IgD-negative memory B cell (primary cell): ENCODE results near the gene FUT8. TPM values are rescaled to one million over a fixed set of nuclear protein-coding genes. Genes with fewer than 3 reads are reported as not detected.
A peak's percentile ranks its signal among the peaks of the same experiment; 100 is the strongest.
"Not testable (repeated sequence)": the region's sequence is repeated elsewhere in the genome, so short reads cannot be mapped to it uniquely, and the experiment has no call there.

Experiments used
- H3K27ac Mint-ChIP-seq, 3 donors: one replicate each; pipeline ENCODE4 v1.8.0; 2020 to 2022; ENCODE audit warnings: mild to moderate bottlenecking in 3 of 3, mixed read lengths in 3 of 3, moderate library complexity in 1 of 3
- H3K27me3 Mint-ChIP-seq: one replicate; pipeline ENCODE4 v1.8.0; 2021; ENCODE audit warnings: mixed read lengths
- H3K36me3 Mint-ChIP-seq: one replicate; pipeline ENCODE4 v1.8.0; 2020; ENCODE audit warnings: mild to moderate bottlenecking, mixed read lengths
- H3K4me1 Mint-ChIP-seq, 3 donors: one replicate each; pipeline ENCODE4 v1.8.0; 2020 to 2022; ENCODE audit warnings: mixed read lengths in 3 of 3, mild to moderate bottlenecking in 1 of 3
- H3K4me3 Mint-ChIP-seq, 4 donors: one replicate each; pipeline ENCODE4 v1.8.0; 2020 to 2022; ENCODE audit warnings: mild to moderate bottlenecking in 4 of 4, mixed read lengths in 4 of 4, moderate library complexity in 3 of 4
- H3K9me3 Mint-ChIP-seq, 3 donors: one replicate each; pipeline ENCODE4 v1.8.0; 2020 to 2021; ENCODE audit warnings: mixed read lengths in 3 of 3, mild to moderate bottlenecking in 1 of 3
- polyA plus RNA-seq: library from polyadenylated mRNA; unstranded; fragments of 300-500 nt; fragmentation: Illumina TruSeq; gene quantifications from one replicate; pipeline ENCODE4 v1.2.3, GENCODE V29; 2021

The FUT8 gene
- polyA plus RNA-seq, 1 donor from 2014 or later = 14.0 TPM

DNA sequence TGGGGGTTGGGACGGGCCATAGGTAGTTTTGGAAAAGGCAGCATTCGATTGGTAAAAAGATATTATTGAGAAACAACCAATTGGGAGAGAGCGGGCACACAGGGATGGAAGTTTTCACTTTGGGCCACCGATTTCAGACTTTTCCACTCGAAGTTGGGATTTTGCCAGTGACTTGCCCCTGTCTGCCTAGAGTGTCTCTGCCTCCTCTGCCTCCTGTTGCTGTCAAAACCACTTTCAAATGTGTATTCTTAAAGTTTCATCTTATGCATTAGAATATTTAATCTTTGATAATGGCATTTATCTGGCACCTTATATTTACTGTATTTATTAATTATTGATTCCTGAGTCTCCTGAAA lies 182.3 kb downstream of the FUT8 start:
- Mint-ChIP-seq H3K4me1 (peaks cover under 1 to 5% (median 4%) of the 10 kb centered on the region in 3 donors), H3K36me3 (peaks cover 9% of the 10 kb centered on the region), H3K4me3 (no peak overlapping the region), H3K9me3 (no peaks in the 10 kb centered on the region), H3K27ac (peak overlapping the region in 1 of 3 donors; percentile 35), H3K27me3 (no peaks in the 10 kb centered on the region)

DNA sequence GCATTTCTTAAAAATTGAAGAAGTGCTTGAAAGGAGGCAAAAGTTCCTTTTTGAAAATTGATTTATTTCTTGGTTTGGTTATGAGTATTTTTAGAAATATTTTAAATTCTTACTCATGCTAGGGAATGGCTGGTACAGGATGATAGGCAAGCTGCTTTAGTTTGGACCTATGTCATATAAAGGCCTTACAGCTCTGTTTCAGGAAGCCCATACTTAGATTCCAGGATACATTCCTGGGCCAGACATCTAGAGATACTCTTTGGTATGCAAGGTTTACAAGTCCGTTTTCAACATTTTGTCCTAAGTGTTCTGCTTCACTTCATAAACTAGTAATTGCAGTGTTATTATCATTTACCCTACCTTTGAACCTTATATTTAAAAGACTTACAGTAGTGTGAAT lies 186.8 kb downstream of the FUT8 start:
- Mint-ChIP-seq H3K27ac (no peak overlapping the region), H3K9me3 (no peaks in the 10 kb centered on the region), H3K4me3 (no peak overlapping the region), H3K36me3 (no peaks in the 10 kb centered on the region), H3K4me1 (peaks cover 0 to 9% (median 4%) of the 10 kb centered on the region in 3 donors), H3K27me3 (no peaks in the 10 kb centered on the region)

DNA sequence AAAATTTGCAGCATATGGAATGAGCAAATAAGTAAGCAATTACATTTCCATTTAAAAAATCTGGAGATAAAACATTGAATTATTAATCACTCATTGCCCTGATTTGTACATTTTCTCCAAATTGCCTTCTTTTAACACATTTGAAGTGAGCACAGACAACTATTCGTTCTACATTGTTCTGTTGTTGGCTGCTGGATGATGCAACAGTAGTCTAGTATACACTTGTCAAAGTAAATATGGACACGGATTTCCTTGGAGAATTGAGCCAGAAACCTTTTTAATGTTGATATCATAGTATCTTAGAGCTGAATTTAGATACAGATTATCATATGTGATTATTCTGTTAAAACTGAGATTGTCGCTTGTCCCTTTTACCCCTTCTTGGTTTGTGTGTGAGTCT lies 188.2 kb downstream of the FUT8 start:
- H3K4me1 Mint-ChIP-seq = peaks cover 0 to 9% (median 4%) of the 10 kb centered on the region in 3 donors
- H3K27me3 Mint-ChIP-seq = no peaks in the 10 kb centered on the region
- H3K4me3 Mint-ChIP-seq = no peak overlapping the region
- no peaks in the 10 kb centered on the region for H3K9me3 Mint-ChIP-seq
- no peaks in the 10 kb centered on the region for H3K36me3 Mint-ChIP-seq
- H3K27ac Mint-ChIP-seq = peak overlapping the region in 1 of 3 donors; percentile 61

DNA sequence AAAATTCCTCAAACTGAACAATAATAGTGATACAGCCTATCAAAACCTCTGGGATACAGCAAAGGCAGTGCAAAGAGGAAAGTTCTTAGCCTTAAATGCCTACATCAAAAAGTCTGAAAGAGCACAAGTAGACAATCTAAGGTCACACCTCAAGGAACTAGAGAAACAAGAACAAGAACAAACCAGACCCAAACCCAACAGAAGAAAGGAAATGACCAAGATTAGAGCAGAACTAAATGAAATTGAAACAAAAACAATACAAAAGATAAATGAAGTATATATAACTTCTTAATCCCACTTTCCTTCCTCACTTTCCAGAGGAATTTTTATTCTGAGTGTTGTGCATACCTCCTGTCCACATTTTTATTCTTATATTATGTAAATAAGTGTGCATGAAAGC lies 192.0 kb downstream of the FUT8 start:
- Mint-ChIP-seq H3K27ac (no peak overlapping the region), H3K27me3 (no peaks in the 10 kb centered on the region), H3K4me3 (no peak overlapping the region), H3K4me1 (peaks cover 2 to 9% (median 5%) of the 10 kb centered on the region in 3 donors), H3K9me3 (no peaks in the 10 kb centered on the region), H3K36me3 (no peaks in the 10 kb centered on the region)

DNA sequence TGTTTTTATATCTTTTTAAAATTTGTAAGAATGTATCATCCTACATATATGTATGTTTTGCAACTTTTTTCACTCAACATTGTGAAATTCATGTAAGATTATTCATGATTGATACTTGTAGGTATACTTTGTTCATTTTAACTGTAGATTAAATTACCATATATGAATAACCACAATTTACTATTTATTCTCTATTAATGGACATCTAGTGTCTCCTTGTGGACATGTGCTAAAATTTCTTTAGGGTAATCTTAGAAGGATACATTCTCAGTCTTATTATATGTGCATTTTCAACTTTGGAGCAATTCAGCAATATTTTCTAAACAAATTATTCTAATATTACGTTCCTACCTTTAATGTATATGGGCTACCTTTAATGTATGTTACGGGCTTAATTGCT lies 192.4 kb downstream of the FUT8 start:
- Mint-ChIP-seq H3K27me3 (no peaks in the 10 kb centered on the region), H3K4me3 (peak overlapping the region in 1 of 4 donors; percentile 72), H3K36me3 (no peaks in the 10 kb centered on the region), H3K4me1 (peaks cover 2 to 6% (median 5%) of the 10 kb centered on the region in 3 donors), H3K9me3 (no peaks in the 10 kb centered on the region), H3K27ac (peak overlapping the region in 1 of 3 donors; percentile 35)

DNA sequence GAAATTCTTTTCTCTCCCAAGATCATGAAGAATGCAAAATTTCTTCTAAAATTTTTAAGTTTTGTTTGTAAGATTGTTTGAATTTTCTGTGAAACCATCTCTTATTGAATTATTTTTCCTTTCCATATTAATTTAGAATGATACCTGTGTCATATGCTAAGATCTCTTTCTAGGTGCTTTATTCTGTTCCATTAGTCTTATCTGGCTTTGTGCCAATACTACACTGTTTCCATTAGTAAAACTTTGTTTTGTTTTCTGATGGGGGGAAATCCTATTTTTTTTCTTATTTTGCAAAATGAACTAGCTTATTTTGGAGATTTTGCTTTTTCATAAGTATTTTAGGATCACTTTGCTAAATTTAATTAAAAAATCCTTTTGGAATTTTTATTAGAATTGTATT lies 193.9 kb downstream of the FUT8 start:
- peaks cover 0 to 5% (median 5%) of the 10 kb centered on the region in 3 donors for H3K4me1 Mint-ChIP-seq
- no peaks in the 10 kb centered on the region for H3K36me3 Mint-ChIP-seq
- H3K9me3 Mint-ChIP-seq = no peaks in the 10 kb centered on the region
- H3K4me3 Mint-ChIP-seq = no peak overlapping the region
- H3K27me3 Mint-ChIP-seq = no peaks in the 10 kb centered on the region
- H3K27ac Mint-ChIP-seq = no peak overlapping the region

DNA sequence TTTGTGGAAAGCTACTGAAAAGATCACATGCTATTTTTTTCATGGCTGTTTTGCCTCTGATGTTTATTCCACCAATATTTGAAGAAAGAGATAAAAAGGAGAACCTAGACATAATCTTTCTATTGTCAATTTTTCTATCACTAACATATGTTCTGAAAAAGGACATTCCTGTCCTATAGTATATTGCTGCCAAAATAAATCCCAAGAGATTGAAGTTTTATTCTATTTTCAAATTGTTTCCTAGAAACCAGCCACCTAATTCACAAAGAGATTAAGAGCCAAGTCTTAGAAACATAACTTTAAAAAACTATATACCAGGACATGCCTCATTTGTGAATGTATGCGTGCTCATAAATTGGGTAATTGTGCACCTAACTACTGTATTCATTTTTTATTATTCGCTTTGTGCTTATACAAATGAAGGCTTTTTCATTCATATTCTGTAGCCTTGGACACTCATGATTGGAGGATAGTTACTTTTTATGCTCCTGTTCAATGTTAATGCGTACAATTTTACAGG lies 200.7 kb downstream of the FUT8 start:
- Mint-ChIP-seq H3K4me1 (peaks cover 5 to 17% (median 7%) of the 10 kb centered on the region in 3 donors), H3K9me3 (no peaks in the 10 kb centered on the region), H3K36me3 (peaks cover 6% of the 10 kb centered on the region), H3K4me3 (no peak overlapping the region), H3K27ac (no peak overlapping the region), H3K27me3 (no peaks in the 10 kb centered on the region)

DNA sequence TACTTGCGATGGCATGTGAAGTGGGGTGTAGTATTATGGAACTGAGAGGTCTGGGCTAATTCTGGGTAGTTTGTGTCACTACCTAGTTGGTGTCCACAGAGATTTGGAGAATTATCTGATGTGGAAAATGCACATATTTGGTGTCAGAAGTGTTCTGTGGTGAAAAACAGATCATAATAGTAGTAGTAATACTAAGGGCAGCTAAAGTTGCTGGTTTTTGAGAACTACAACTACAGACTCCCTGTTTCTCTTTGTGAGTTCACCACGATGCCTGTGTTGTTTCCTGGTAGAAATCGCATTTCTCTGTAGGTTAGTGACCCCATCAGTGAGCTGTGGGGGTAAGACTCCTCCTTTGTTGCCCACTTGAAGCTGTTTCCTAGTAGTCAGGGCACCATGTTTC lies 206.5 kb downstream of the FUT8 start:
- H3K27ac Mint-ChIP-seq = no peak overlapping the region
- peaks cover 2% of the 10 kb centered on the region for H3K36me3 Mint-ChIP-seq
- no peaks in the 10 kb centered on the region for H3K9me3 Mint-ChIP-seq
- H3K4me1 Mint-ChIP-seq = peaks cover 3 to 8% (median 5%) of the 10 kb centered on the region in 3 donors
- H3K4me3 Mint-ChIP-seq = no peak overlapping the region
- H3K27me3 Mint-ChIP-seq = no peaks in the 10 kb centered on the region

DNA sequence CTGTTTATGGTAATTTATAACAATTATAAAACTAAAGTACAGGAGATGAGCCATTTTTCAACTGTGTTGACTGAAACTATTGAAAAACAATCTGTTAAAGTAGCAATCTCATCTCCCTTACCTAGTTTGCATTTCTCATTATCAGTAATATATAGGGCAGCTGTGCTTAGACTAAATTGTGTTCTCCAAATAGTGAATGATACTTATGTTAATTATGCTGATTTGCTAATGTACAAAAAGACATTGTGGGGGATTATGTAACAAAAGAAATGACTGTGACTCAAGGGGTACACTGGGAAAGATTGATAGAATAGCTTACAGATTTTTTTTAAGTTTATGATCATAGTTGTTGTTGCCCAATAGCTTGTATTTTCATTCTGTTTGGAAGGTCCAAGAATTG lies 207.7 kb downstream of the FUT8 start:
- H3K36me3 Mint-ChIP-seq = peaks cover 2% of the 10 kb centered on the region

DNA sequence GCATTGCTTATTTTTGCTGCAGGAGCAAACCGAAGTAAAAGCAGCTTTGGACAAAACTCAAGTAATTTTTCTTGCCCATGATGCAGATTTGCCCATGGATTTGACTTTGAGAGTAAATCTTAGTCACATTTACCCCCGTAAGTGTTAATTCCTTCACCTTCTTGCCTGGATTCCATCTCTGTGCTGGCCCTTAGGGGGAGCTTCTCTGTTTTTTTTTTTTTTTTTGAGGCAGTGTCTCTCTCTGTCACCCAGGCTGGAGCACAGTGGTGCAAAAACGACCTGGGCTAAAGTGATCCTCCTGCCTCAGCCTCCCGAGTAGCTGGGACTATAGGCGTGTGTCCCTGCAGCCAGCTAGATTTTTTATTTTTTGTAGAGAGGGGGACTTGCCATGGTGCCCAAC lies 210.2 kb downstream of the FUT8 start:
- Mint-ChIP-seq H3K36me3 (peaks cover 3% of the 10 kb centered on the region), H3K4me3 (no peak overlapping the region), H3K4me1 (peaks cover 5 to 9% (median 8%) of the 10 kb centered on the region in 3 donors), H3K27me3 (no peaks in the 10 kb centered on the region), H3K27ac (no peak overlapping the region), H3K9me3 (no peaks in the 10 kb centered on the region)

More for the DNA sequence above, 207.7 kb downstream of the FUT8 start:
- Mint-ChIP-seq H3K27ac (no peak overlapping the region), H3K27me3 (no peaks in the 10 kb centered on the region), H3K9me3 (no peaks in the 10 kb centered on the region), H3K4me3 (no peak overlapping the region), H3K4me1 (peaks cover 0 to 5% (median 4%) of the 10 kb centered on the region in 3 donors)

DNA sequence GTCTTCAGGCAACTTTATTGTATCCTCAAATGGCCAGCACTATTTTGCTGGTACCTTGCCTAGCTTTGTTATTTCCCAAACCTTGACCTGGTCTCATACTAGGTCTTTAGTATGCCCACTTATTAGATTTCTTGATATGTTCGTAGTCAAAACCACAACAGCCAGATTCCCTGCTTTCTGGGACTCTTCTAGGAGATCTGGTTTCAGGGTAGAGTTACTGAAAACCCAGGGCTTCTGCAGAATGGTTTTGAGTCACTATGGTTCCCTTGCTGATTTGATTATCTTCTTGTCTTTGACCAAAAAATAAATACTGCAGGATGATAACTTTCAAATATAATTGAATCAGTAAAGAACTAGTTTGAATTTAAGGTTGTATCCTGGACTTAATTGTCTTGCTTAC lies 211.2 kb downstream of the FUT8 start:
- H3K4me1 Mint-ChIP-seq = peaks cover 5 to 9% (median 8%) of the 10 kb centered on the region in 3 donors
- H3K27ac Mint-ChIP-seq = peak overlapping the region in 1 of 3 donors; percentile 31
- no peak overlapping the region for H3K4me3 Mint-ChIP-seq
- no peaks in the 10 kb centered on the region for H3K9me3 Mint-ChIP-seq
- H3K36me3 Mint-ChIP-seq = peaks cover 3% of the 10 kb centered on the region
- H3K27me3 Mint-ChIP-seq = no peaks in the 10 kb centered on the region

DNA sequence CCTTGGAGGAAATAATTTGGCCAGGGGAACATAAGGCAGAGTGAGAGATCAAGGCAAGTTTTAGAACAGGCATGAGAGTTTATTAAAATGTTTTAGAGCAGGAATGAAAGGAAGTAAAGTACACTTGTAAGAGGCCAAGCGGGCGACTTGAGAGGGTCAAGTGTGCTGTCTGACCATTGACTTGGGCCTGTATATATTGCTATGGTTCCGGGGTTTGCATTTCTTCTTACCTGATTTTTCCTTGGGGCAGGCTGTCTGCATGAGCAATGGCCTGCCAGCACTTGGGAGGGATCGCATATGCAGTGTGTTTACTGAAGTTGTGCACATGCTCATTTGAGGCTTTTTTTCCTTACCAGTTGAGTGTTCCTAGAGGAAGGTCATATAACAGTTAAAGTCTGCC lies 214.8 kb downstream of the FUT8 start:
- Mint-ChIP-seq H3K4me3 (no peak overlapping the region), H3K27ac (no peak overlapping the region), H3K9me3 (no peaks in the 10 kb centered on the region), H3K36me3 (peaks cover 2% of the 10 kb centered on the region), H3K27me3 (no peaks in the 10 kb centered on the region), H3K4me1 (peaks cover 4 to 14% (median 9%) of the 10 kb centered on the region in 3 donors)

DNA sequence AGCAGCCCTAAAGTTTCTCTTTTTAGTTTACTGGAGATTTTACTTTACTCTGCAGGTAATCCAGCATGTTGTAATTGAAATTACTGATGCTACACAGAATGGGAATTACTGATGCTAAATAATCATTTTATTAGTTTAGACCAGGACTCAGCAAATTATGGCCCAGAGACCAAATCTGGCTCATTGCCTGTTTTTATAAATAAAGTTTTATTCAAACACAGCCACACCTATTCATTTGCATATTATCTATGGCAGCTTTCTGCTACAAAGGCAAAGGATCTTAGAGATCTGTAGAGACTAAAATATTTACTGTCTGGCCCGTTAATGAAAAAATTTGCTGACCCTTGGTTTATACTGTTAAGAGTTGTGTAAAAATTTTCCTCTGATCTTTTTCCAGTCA lies 216.1 kb downstream of the FUT8 start:
- no peak overlapping the region for H3K4me3 Mint-ChIP-seq
- peaks cover 3% of the 10 kb centered on the region for H3K36me3 Mint-ChIP-seq
- H3K4me1 Mint-ChIP-seq = peaks cover 4 to 17% (median 10%) of the 10 kb centered on the region in 3 donors
- no peaks in the 10 kb centered on the region for H3K9me3 Mint-ChIP-seq
- no peaks in the 10 kb centered on the region for H3K27me3 Mint-ChIP-seq
- no peak overlapping the region for H3K27ac Mint-ChIP-seq

DNA sequence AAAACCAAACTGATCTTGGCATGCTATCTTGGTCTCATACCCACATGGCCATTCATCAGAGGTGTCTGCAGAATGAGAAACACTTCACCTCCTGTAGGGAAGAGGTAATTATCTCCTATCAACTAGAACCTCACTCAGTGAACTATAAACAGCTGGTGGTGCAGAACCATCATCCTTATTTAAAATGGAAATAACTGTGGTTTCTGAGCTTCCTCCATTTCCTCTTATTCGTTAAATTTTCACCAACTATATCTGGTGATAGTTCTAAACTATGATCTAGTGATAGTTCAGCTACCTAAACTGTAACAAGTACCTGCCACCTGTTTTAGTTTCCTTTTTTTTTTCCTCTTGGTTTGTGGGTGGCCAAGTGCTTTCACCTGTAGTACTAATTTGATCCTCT lies 218.5 kb downstream of the FUT8 start:
- H3K4me3 Mint-ChIP-seq = no peak overlapping the region
- H3K27ac Mint-ChIP-seq = no peak overlapping the region
- peaks cover 14 to 23% (median 18%) of the 10 kb centered on the region in 3 donors for H3K4me1 Mint-ChIP-seq
- peaks cover 9% of the 10 kb centered on the region for H3K36me3 Mint-ChIP-seq
- no peaks in the 10 kb centered on the region for H3K9me3 Mint-ChIP-seq
- no peaks in the 10 kb centered on the region for H3K27me3 Mint-ChIP-seq

DNA sequence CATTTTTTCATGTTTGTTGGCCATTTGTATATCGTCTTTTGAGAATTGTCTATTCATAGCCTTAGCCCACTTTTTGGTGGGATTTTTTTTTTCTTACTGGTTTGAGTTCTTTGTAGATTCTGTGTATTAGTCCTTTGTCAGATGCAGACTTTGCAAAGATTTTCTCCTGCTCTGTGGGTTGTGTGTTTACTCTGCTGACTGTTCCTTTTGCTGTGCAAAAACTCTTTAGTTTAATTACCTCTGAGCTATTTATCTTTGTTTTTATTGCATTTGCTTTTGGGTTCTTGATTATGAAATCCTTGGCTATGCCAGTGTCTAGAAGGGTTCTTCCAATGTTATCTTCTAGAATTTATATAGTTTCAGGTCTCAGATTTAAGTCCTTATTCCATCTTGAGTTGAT lies 220.0 kb downstream of the FUT8 start:
- no peak overlapping the region for H3K4me3 Mint-ChIP-seq
- H3K27me3 Mint-ChIP-seq = no peaks in the 10 kb centered on the region
- H3K4me1 Mint-ChIP-seq = peaks cover 22 to 35% (median 29%) of the 10 kb centered on the region in 3 donors
- no peaks in the 10 kb centered on the region for H3K9me3 Mint-ChIP-seq
- no peak overlapping the region for H3K27ac Mint-ChIP-seq
- peaks cover 8% of the 10 kb centered on the region for H3K36me3 Mint-ChIP-seq

DNA sequence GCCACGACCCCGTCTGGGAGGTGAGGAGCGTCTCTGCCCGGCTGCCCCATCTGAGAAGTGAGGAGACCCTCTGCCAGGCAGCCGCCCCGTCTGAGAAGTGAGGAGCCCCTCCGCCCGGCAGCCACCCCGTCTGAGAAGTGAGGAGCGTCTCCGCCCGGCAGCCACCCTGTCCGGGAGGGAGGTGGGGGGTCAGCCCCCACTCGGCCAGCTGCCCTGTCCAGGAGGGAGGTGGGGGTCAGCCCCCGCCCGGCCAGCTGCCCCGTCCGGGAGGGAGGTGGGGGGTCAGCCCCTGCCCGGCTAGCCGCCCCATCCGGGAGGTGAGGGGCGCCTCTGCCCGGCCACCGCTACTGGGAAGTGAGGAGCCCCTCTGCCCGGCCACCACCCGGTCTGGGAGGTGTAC lies 221.1 kb downstream of the FUT8 start:
- not testable (repeated sequence) for H3K9me3 Mint-ChIP-seq, H3K27ac Mint-ChIP-seq, H3K27me3 Mint-ChIP-seq, H3K4me3 Mint-ChIP-seq
- peaks cover 10% of the 10 kb centered on the region for H3K36me3 Mint-ChIP-seq
- peaks cover 31 to 43% (median 37%) of the 10 kb centered on the region in 3 donors for H3K4me1 Mint-ChIP-seq
